GM19099 (cell line): Measurements from ENCODE around the gene OR5AC2.

ENCODE experiments used
- POLR2A ChIP-seq: IDR thresholded peaks from 3 replicates; pipeline ENCODE4 v1.6.1; 2011; ENCODE audit warnings: low read depth; ENCODE audit not compliant: insufficient read length; ENCODE audit errors: extremely low read depth

The OR5AC2 gene

GRCh38 chr3:98086873-98087272 is at the start of gene OR5AC2:
OR5AC2 (plus strand) TSS chr3:98087173; CDS start chr3:98087173, 0 bp downstream.
- no peak for TF ChIP-seq POLR2A

GRCh38 chr3:98038286-98038685 is 48.7 kb upstream of the OR5AC2 start:
- no peak for TF ChIP-seq POLR2A

GRCh38 chr3:98038876-98039275 is 48.1 kb upstream of the OR5AC2 start:
- TF ChIP-seq POLR2A: no peak

GRCh38 chr3:98039322-98040024 is 47.5 kb upstream of the OR5AC2 start:
- no peak for TF ChIP-seq POLR2A

- TF ChIP-seq POLR2A: no peak
These were observed 45.6 kb upstream of the OR5AC2 start for GRCh38 chr3:98041350-98041749.

- TF ChIP-seq POLR2A: no peak
These were observed 38.4 kb upstream of the OR5AC2 start for GRCh38 chr3:98048586-98048985.

GRCh38 chr3:98049271-98049670 is 37.7 kb upstream of the OR5AC2 start:
- no peak for TF ChIP-seq POLR2A

- no peak for TF ChIP-seq POLR2A
These were observed 30.9 kb upstream of the OR5AC2 start for GRCh38 chr3:98056035-98056434.

- TF ChIP-seq POLR2A: no peak
These were observed 29.3 kb upstream of the OR5AC2 start for GRCh38 chr3:98057631-98058030.

- no peak for TF ChIP-seq POLR2A
These were observed 28.6 kb upstream of the OR5AC2 start for GRCh38 chr3:98058244-98058960.

- no peak for TF ChIP-seq POLR2A
These were observed 18.1 kb upstream of the OR5AC2 start for GRCh38 chr3:98068824-98069223.

GRCh38 chr3:98070840-98071239 is 16.1 kb upstream of the OR5AC2 start:
- no peak for TF ChIP-seq POLR2A

- no peak for TF ChIP-seq POLR2A
These were observed 13.5 kb upstream of the OR5AC2 start for GRCh38 chr3:98073486-98073885.

GRCh38 chr3:98095882-98096281 is 8.9 kb downstream of the OR5AC2 start:
- no peak for TF ChIP-seq POLR2A

- TF ChIP-seq POLR2A: no peak
These were observed 12.9 kb downstream of the OR5AC2 start for GRCh38 chr3:98099848-98100247.

GRCh38 chr3:98108162-98108561 is 21.2 kb downstream of the OR5AC2 start:
- no peak for TF ChIP-seq POLR2A

GRCh38 chr3:98109807-98110549 is 23.0 kb downstream of the OR5AC2 start:
- no peak for TF ChIP-seq POLR2A

GRCh38 chr3:98110550-98110908 is 23.6 kb downstream of the OR5AC2 start:
- TF ChIP-seq POLR2A: no peak
